GM18861 (cell line): Measurements from ENCODE around the gene CCDC91.

Experiments used
- ATAC-seq: cut with Tn5 transposase; IDR thresholded peaks from one replicate; pipeline ENCODE4 v1.9.1; 2021; ENCODE audit not compliant: unreplicated experiment

CCDC91 gene

GRCh38 chr12:28190321-28191050 lies at the start of gene CCDC91:
Gene CCDC91 (plus strand): TSS chr12:28190456. CDS start chr12:28257216, 66,760 bp downstream.
- peak; percentile 70 for ATAC-seq

- ATAC-seq, result no peak
These were observed 46.2 kb upstream of the CCDC91 start for GRCh38 chr12:28144059-28144458.

- no peak for ATAC-seq
These were observed 45.7 kb upstream of the CCDC91 start for GRCh38 chr12:28144532-28144931.

- ATAC-seq, result no peak
These were observed 45.0 kb upstream of the CCDC91 start for GRCh38 chr12:28145216-28145615.

GRCh38 chr12:28149279-28149678 lies 41.0 kb upstream of the CCDC91 start:
- no peak for ATAC-seq

- ATAC-seq, result no peak
These were observed 33.9 kb upstream of the CCDC91 start for GRCh38 chr12:28156362-28156761.

- no peak for ATAC-seq
These were observed 33.5 kb upstream of the CCDC91 start for GRCh38 chr12:28156804-28157203.

GRCh38 chr12:28158353-28158752 lies 31.9 kb upstream of the CCDC91 start:
- no peak for ATAC-seq

- ATAC-seq, result no peak
These were observed 30.6 kb upstream of the CCDC91 start for GRCh38 chr12:28159688-28160087.

GRCh38 chr12:28161697-28162096 lies 28.6 kb upstream of the CCDC91 start:
- no peak for ATAC-seq

GRCh38 chr12:28162697-28163096 lies 27.6 kb upstream of the CCDC91 start:
- ATAC-seq, result no peak

GRCh38 chr12:28164644-28165275 lies 25.5 kb upstream of the CCDC91 start:
- ATAC-seq, result no peak

GRCh38 chr12:28167981-28168485 lies 22.2 kb upstream of the CCDC91 start:
- no peak for ATAC-seq

GRCh38 chr12:28171356-28172060 lies 18.7 kb upstream of the CCDC91 start:
- no peak for ATAC-seq

- ATAC-seq, result no peak
These were observed 17.7 kb upstream of the CCDC91 start for GRCh38 chr12:28172434-28173030.

GRCh38 chr12:28173440-28173839 lies 16.8 kb upstream of the CCDC91 start:
- ATAC-seq, result no peak

GRCh38 chr12:28175098-28175589 lies 15.1 kb upstream of the CCDC91 start:
- no peak for ATAC-seq

GRCh38 chr12:28176295-28176694 lies 14.0 kb upstream of the CCDC91 start:
- no peak for ATAC-seq

GRCh38 chr12:28177461-28177860 lies 12.8 kb upstream of the CCDC91 start:
- no peak for ATAC-seq

GRCh38 chr12:28177905-28178304 lies 12.4 kb upstream of the CCDC91 start:
- no peak for ATAC-seq

- no peak for ATAC-seq
These were observed 11.5 kb upstream of the CCDC91 start for GRCh38 chr12:28178775-28179174.
